C4-2B (cell line): ENCODE results near the gene CATSPER1.

Source experiments
- ZFX ChIP-seq: fragments of 450-650 bp; IDR thresholded peaks from 2 replicates; pipeline ENCODE4 v1.6.1; 2017
- TF ChIP-seq, protein P1 (sequence below): fragments of 450-650 bp; conservative IDR thresholded peaks from 2 replicates; pipeline ENCODE4 v1.5.1; 2017; ENCODE audit warnings: mild to moderate bottlenecking

DNA sequence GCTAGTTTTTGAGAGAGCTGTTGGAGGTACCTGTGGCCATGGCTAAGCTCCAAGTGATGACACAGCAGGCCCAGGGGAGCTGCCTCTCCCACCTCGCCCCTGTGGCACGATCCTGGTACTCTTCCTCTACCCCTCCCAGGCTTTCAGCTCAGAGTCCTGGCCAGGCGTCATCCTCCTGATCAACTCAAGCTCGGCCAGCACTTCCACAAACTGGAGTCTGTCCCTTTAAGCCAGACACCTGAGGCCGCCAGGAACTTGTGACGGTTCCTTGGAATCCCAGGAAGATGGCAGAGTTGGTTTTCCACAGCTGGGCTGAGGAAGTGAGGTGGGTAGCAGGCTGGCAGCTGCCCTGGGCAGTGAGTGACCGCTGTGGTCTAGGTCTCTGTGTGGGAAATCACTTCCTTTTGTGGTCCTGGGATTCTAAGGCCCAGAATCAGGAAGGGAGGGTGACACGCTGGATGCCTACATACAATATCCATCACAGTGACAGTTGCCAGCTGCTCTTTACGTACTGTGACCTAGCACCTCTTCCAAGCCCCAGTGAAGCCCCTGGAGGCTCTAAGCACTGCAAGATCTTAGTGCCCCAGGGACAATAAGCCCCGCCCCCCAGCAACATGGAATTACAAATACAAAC, 17.7 kb downstream of the CATSPER1 start:
- TF ChIP-seq, protein P1, sequence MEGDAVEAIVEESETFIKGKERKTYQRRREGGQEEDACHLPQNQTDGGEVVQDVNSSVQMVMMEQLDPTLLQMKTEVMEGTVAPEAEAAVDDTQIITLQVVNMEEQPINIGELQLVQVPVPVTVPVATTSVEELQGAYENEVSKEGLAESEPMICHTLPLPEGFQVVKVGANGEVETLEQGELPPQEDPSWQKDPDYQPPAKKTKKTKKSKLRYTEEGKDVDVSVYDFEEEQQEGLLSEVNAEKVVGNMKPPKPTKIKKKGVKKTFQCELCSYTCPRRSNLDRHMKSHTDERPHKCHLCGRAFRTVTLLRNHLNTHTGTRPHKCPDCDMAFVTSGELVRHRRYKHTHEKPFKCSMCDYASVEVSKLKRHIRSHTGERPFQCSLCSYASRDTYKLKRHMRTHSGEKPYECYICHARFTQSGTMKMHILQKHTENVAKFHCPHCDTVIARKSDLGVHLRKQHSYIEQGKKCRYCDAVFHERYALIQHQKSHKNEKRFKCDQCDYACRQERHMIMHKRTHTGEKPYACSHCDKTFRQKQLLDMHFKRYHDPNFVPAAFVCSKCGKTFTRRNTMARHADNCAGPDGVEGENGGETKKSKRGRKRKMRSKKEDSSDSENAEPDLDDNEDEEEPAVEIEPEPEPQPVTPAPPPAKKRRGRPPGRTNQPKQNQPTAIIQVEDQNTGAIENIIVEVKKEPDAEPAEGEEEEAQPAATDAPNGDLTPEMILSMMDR, result no peak
- no peak for TF ChIP-seq ZFX
